Measurements from ENCODE around the gene EXOC1.
A peak's percentile ranks its signal among the peaks of the same experiment; 100 is the strongest.
"Not testable (repeated sequence)": the region's sequence is repeated elsewhere in the genome, so short reads cannot be mapped to it uniquely, and the experiment has no call there.

Gene EXOC1

GRCh38 chr4:55906323-55906722 is 52.9 kb downstream of the EXOC1 start:
- no peak for DNase-seq

- DNase-seq = peak; percentile 29
Measured at GRCh38 chr4:55906989-55907388, 53.5 kb downstream of the EXOC1 start.

- DNase-seq = no peak
Measured at GRCh38 chr4:55907469-55907868, 54.0 kb downstream of the EXOC1 start.

GRCh38 chr4:55910140-55910539 is 56.7 kb downstream of the EXOC1 start:
- peak; percentile 52 for DNase-seq

GRCh38 chr4:55912249-55912648 is 58.8 kb downstream of the EXOC1 start:
- DNase-seq = no peak

- DNase-seq = peak; percentile 1
Measured at GRCh38 chr4:55920571-55920970, 67.1 kb downstream of the EXOC1 start.

GRCh38 chr4:55921093-55921492 is 67.6 kb downstream of the EXOC1 start:
- peak; percentile 3 for DNase-seq

- DNase-seq = no peak
Measured at GRCh38 chr4:55925241-55925640, 71.8 kb downstream of the EXOC1 start.

- DNase-seq = no peak
Measured at GRCh38 chr4:55926610-55927009, 73.2 kb downstream of the EXOC1 start.

GRCh38 chr4:55927803-55928437 is 74.5 kb downstream of the EXOC1 start:
- no peak for DNase-seq

- DNase-seq = no peak
Measured at GRCh38 chr4:55928846-55929245, 75.4 kb downstream of the EXOC1 start.

GRCh38 chr4:55931043-55931442 is 77.6 kb downstream of the EXOC1 start:
- no peak for DNase-seq

- peak; percentile 84 for DNase-seq
Measured at GRCh38 chr4:55931833-55932232, 78.4 kb downstream of the EXOC1 start.

GRCh38 chr4:55932511-55932910 is 79.1 kb downstream of the EXOC1 start:
- no peak for DNase-seq

GRCh38 chr4:55933611-55934010 is 80.2 kb downstream of the EXOC1 start:
- DNase-seq = no peak

GRCh38 chr4:55935907-55936306 is 82.5 kb downstream of the EXOC1 start:
- not testable (repeated sequence) for DNase-seq

- no peak for DNase-seq
Measured at GRCh38 chr4:55938481-55938880, 85.0 kb downstream of the EXOC1 start.

GRCh38 chr4:55939421-55939820 is 86.0 kb downstream of the EXOC1 start:
- no peak for DNase-seq

- DNase-seq = no peak
Measured at GRCh38 chr4:55941881-55942396, 88.5 kb downstream of the EXOC1 start.

GRCh38 chr4:55947254-55947882 is 93.9 kb downstream of the EXOC1 start:
- DNase-seq = peak; percentile 60

GRCh38 chr4:55947912-55948725 is 94.7 kb downstream of the EXOC1 start:
- DNase-seq = peak; percentile 98

- peak; percentile 94 for DNase-seq
Measured at GRCh38 chr4:55948726-55949481, 95.5 kb downstream of the EXOC1 start, which contains the start of gene CEP135. Gene CEP135, plus strand, starts transcription at chr4:55948945. Its CDS starts 3,186 bp downstream, at chr4:55952131.

GRCh38 chr4:55949482-55949802 is 96.0 kb downstream of the EXOC1 start:
- DNase-seq = no peak
